HepG2 (cell line): ENCODE data around the gene OGFR. TPM values are rescaled to one million over a fixed set of nuclear protein-coding genes. Genes with fewer than 3 reads are reported as not detected.

Source experiments
- ATAC-seq: fragments of 200-7000 bp; cut with Tn5 transposase; 3 replicates; pipeline ENCODE4 v1.9.1; 2020; ENCODE audit warnings: mild to moderate bottlenecking, moderate library complexity
- BruUV-seq: library from RNA; stranded (reverse); fragments of 400-500 nt; replicated peaks from 2 replicates; lab custom pipeline; 2021; lab: Mats Ljungman, UMichigan
- CTCF ChIA-PET: fragments of 300-600 bp; formaldehyde crosslinking; extraction: SDS; loops from one replicate; lab custom pipeline; 2021; ENCODE audit warnings: low total read pairs, inconsistent platforms, low intra/inter-chr PET ratio; lab: Yijun Ruan, JAX
- POLR2A ChIA-PET: fragments of 350-600 bp; sonication (Branson Sonifier 250); formaldehyde crosslinking; loops from one replicate; lab custom pipeline; 2020; ENCODE audit warnings: antibody characterized with exemption, inconsistent platforms; lab: Yijun Ruan, JAX
- DNase-seq: peaks from one replicate; pipeline ENCODE4 v3.0.0-alpha.2; 2015; ENCODE audit warnings: low spot score
- FAIRE-seq: peaks from 3 replicates; lab custom pipeline; 2011; peaks lifted over from hg19 to GRCh38; lab: Jason Lieb, UNC
- H2AFZ ChIP-seq: one replicate; pipeline ENCODE4 v1.6.1; 2011; ENCODE audit warnings: low read length, inconsistent platforms
- H3K27ac ChIP-seq: fragments of 300-600 bp; 3 replicates; pipeline ENCODE4 v1.8.0; 2011; ENCODE audit warnings: mixed run types, mild to moderate bottlenecking, mixed read lengths, low read length, inconsistent platforms; ENCODE audit not compliant: insufficient read depth; ENCODE audit errors: extremely low read length
- H3K27me3 ChIP-seq, 2 experiments: fragments of 200-600 bp in 1 of 2; 2 replicates in 1 of 2; 3 replicates in 1 of 2; pipeline versions ENCODE4 v1.6.0 to v1.8.0; 2011; ENCODE audit warnings: low read length in 2 of 2, mild to moderate bottlenecking in 2 of 2, moderate library complexity in 2 of 2, inconsistent platforms in 1 of 2; ENCODE audit not compliant: insufficient read depth in 2 of 2, control insufficient read depth in 1 of 2
- H3K36me3 ChIP-seq, 2 experiments: fragments of 200-600 bp in 1 of 2; replicated peaks in 1 of 2; 2 replicates in 1 of 2; 3 replicates in 1 of 2; pipeline versions ENCODE4 v1.5.1 to v1.8.0; 2011; ENCODE audit warnings: low read length in 2 of 2, inconsistent platforms in 1 of 2; ENCODE audit not compliant: insufficient read depth in 2 of 2, control insufficient read depth in 1 of 2
- H3K4me1 ChIP-seq: 2 replicates; pipeline ENCODE4 v1.5.1; 2012; ENCODE audit warnings: low read length, inconsistent platforms; ENCODE audit not compliant: insufficient read depth
- H3K4me2 ChIP-seq: 2 replicates; pipeline ENCODE4 v1.6.0; 2011; ENCODE audit warnings: low read depth, low read length, inconsistent platforms
- H3K4me3 ChIP-seq, 3 experiments: fragments of 200-600 bp in 1 of 3; sonication (generic), shearing (Covaris generic) in 1 of 3; replicated peaks in 1 of 3; 2 replicates each; pipeline ENCODE4 v1.5.1; 2011 to 2016; ENCODE audit warnings: low read length in 3 of 3, inconsistent platforms in 2 of 3, low read depth in 2 of 3, mild to moderate bottlenecking in 2 of 3, control low read depth in 1 of 3, mixed read lengths in 1 of 3; ENCODE audit not compliant: insufficient read depth in 1 of 3
- H3K79me2 ChIP-seq: one replicate; pipeline ENCODE4 v1.6.1; 2011; ENCODE audit warnings: low read length, inconsistent platforms; ENCODE audit not compliant: insufficient read depth
- H3K9ac ChIP-seq: 2 replicates; pipeline ENCODE4 v1.6.0; 2011; ENCODE audit warnings: mild to moderate bottlenecking, low read depth, low read length, inconsistent platforms; ENCODE audit not compliant: insufficient read depth
- H3K9me3 ChIP-seq: 2 replicates; pipeline ENCODE4 v1.5.1; 2012; ENCODE audit warnings: mild to moderate bottlenecking, low read length
- H4K20me1 ChIP-seq: 2 replicates; pipeline ENCODE4 v1.6.0; 2011; ENCODE audit warnings: inconsistent platforms, mild to moderate bottlenecking, low read length, moderate library complexity; ENCODE audit not compliant: insufficient read depth
- JARID2 ChIP-seq: sonication (generic); formaldehyde crosslinking; IDR thresholded peaks from 2 replicates; pipeline ENCODE4 v1.8.1; 2023; ENCODE audit warnings: missing genetic modification reagents, inconsistent platforms; ENCODE audit not compliant: insufficient replicate concordance
- MATR3 ChIP-seq: sonication (generic); formaldehyde crosslinking; IDR thresholded peaks from 2 replicates; pipeline ENCODE4 v1.4.0; 2020; ENCODE audit warnings: missing genetic modification reagents
- MEIS2 ChIP-seq: sonication (generic); formaldehyde crosslinking; IDR thresholded peaks from 2 replicates; pipeline ENCODE4 v1.9.0; 2021; ENCODE audit warnings: mild to moderate bottlenecking, missing genetic modification reagents
- NR1H2 ChIP-seq: sonication (generic); formaldehyde crosslinking; IDR thresholded peaks from 2 replicates; pipeline ENCODE4 v1.8.1; 2022; ENCODE audit warnings: low read depth, missing genetic modification reagents, borderline replicate concordance
- POLR2G ChIP-seq: fragments of 200-400 bp; formaldehyde crosslinking; IDR thresholded peaks from 2 replicates; pipeline ENCODE4 v1.6.1; 2018; ENCODE audit warnings: mild to moderate bottlenecking, low read depth, low read length, moderate library complexity
- PRDM10 ChIP-seq: sonication (generic); formaldehyde crosslinking; IDR thresholded peaks from 2 replicates; pipeline ENCODE4 v1.4.0; 2020; ENCODE audit warnings: low read depth, missing genetic modification reagents
- ZNF138 ChIP-seq: sonication (generic); formaldehyde crosslinking; IDR thresholded peaks from 2 replicates; pipeline ENCODE4 v1.5.0; 2020; ENCODE audit warnings: mild to moderate bottlenecking, low read depth, missing genetic modification reagents
- WGBS: methylation state at CpG from one replicate; pipeline ENCODE4 v1.1.6; 2017; ENCODE audit warnings: low lambda C conversion rate; 5-methylcytosine and 5-hydroxymethylcytosine counted together
- in situ Hi-C: cut with HindIII; loops from 2 replicates; pipeline ENCODE4 v1.10.0; 2017; ENCODE audit warnings: low pct_unique_long_range_greater_than_20kb; ENCODE audit not compliant: extremely low pct_ligation_motif_present
- intact Hi-C: fragments of 100-400 bp; cut with micrococcal nuclease; formaldehyde crosslinking; loops from one replicate; pipeline ENCODE4 v1.10.0; 2022; ENCODE audit not compliant: unreplicated experiment
- polyA plus RNA-seq, 8 experiments: library from polyadenylated mRNA; depleted of rRNA in 3 of 8; stranded (reverse) in 7 of 8; unstranded in 1 of 8; fragments of >200 nt; fragmentation: Illumina TruSeq in 4 of 8; extraction: Trizol in 4 of 8; gene quantifications; 2 replicates each; pipeline versions ENCODE4 v1.2.1 to v1.2.3, GENCODE V29; 2011 to 2016; ENCODE audit warnings: low read depth in 4 of 8, missing spikeins in 1 of 8, mixed read lengths in 1 of 8; ENCODE audit not compliant: insufficient read depth in 1 of 8
- total RNA-seq, 5 experiments: library from RNA; depleted of rRNA; stranded (reverse); fragments of >200 nt; fragmentation: Illumina TruSeq; extraction: Trizol; gene quantifications; 2 replicates each; pipeline ENCODE4 v1.2.3, GENCODE V29; 2016; ENCODE audit warnings: low read depth in 1 of 5
- TF ChIP-seq, protein P1 (sequence below): sonication (generic); formaldehyde crosslinking; IDR thresholded peaks from 2 replicates; pipeline ENCODE4 v1.5.1; 2020; ENCODE audit warnings: missing genetic modification reagents, mild to moderate bottlenecking, borderline replicate concordance
- TF ChIP-seq, protein P2 (sequence below): sonication (generic); formaldehyde crosslinking; IDR thresholded peaks from 2 replicates; pipeline ENCODE4 v1.4.0; 2020; ENCODE audit warnings: missing genetic modification reagents
- TF ChIP-seq, protein P3 (sequence below): sonication (generic); formaldehyde crosslinking; IDR thresholded peaks from 2 replicates; pipeline ENCODE4 v1.5.0; 2020; ENCODE audit warnings: missing genetic modification reagents

Gene OGFR
- total and polyA plus RNA-seq, 2 of the 13 experiments (the other 11 are each of a cell fraction or from before 2014, with no cell fraction given), result 47.7 to 81.8 TPM

- H3K4me1 ChIP-seq, result peaks cover 37% of the 10 kb centered on the region
- no peaks in the 10 kb centered on the region for H3K79me2 ChIP-seq
- no TSS peak for BruUV-seq
- ATAC-seq (no peak), FAIRE-seq (no peak), DNase-seq (no peak)
- H3K36me3 ChIP-seq, result peaks cover 6 to 9% of the 10 kb centered on the region in 2 experiments; a peak in 3 of 5 replicates
- intact Hi-C loops, result no loop called here
- H3K27ac ChIP-seq, result no peak overlapping the region
- no peak overlapping the region for H3K4me3 ChIP-seq
- H3K4me2 ChIP-seq, result no peak overlapping the region
- in situ Hi-C loops, result no loop called here
- no peaks in the 10 kb centered on the region for H3K27me3 ChIP-seq
- no peak overlapping the region for H2AFZ ChIP-seq
- CTCF ChIA-PET, result no interaction called here
- WGBS, result 92% methylated on average over 19 of the region's 27 CpGs
- POLR2A ChIA-PET, result interaction anchor here (2.0 kb wide), 1 partner anchor 11 kb away, joined by 13 read pairs; no protein-coding TSS in a partner anchor
- no peak overlapping the region for H3K9ac ChIP-seq
- H4K20me1 ChIP-seq, result no peaks in the 10 kb centered on the region; the same call in 1 of the 2 replicates
- H3K9me3 ChIP-seq, result no peaks in the 10 kb centered on the region
- no peak for TF ChIP-seq MATR3
- no peak for TF ChIP-seq NR1H2 (CRISPR knock-in tag)
- no peak for TF ChIP-seq MEIS2 (CRISPR knock-in tag)
- TF ChIP-seq, protein P1, sequence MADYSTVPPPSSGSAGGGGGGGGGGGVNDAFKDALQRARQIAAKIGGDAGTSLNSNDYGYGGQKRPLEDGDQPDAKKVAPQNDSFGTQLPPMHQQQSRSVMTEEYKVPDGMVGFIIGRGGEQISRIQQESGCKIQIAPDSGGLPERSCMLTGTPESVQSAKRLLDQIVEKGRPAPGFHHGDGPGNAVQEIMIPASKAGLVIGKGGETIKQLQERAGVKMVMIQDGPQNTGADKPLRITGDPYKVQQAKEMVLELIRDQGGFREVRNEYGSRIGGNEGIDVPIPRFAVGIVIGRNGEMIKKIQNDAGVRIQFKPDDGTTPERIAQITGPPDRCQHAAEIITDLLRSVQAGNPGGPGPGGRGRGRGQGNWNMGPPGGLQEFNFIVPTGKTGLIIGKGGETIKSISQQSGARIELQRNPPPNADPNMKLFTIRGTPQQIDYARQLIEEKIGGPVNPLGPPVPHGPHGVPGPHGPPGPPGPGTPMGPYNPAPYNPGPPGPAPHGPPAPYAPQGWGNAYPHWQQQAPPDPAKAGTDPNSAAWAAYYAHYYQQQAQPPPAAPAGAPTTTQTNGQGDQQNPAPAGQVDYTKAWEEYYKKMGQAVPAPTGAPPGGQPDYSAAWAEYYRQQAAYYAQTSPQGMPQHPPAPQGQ, result no peak
- TF ChIP-seq, protein P2, sequence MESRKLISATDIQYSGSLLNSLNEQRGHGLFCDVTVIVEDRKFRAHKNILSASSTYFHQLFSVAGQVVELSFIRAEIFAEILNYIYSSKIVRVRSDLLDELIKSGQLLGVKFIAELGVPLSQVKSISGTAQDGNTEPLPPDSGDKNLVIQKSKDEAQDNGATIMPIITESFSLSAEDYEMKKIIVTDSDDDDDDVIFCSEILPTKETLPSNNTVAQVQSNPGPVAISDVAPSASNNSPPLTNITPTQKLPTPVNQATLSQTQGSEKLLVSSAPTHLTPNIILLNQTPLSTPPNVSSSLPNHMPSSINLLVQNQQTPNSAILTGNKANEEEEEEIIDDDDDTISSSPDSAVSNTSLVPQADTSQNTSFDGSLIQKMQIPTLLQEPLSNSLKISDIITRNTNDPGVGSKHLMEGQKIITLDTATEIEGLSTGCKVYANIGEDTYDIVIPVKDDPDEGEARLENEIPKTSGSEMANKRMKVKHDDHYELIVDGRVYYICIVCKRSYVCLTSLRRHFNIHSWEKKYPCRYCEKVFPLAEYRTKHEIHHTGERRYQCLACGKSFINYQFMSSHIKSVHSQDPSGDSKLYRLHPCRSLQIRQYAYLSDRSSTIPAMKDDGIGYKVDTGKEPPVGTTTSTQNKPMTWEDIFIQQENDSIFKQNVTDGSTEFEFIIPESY (CRISPR knock-in tag), result peak; percentile 46; the same call in 1 of the 2 replicates
- TF ChIP-seq POLR2G, result peak; percentile 42; the same call in 1 of the 2 replicates
- no peak for TF ChIP-seq ZNF138 (CRISPR knock-in tag)
- no peak for TF ChIP-seq JARID2 (CRISPR knock-in tag)
- no peak for TF ChIP-seq PRDM10
- TF ChIP-seq, protein P3, sequence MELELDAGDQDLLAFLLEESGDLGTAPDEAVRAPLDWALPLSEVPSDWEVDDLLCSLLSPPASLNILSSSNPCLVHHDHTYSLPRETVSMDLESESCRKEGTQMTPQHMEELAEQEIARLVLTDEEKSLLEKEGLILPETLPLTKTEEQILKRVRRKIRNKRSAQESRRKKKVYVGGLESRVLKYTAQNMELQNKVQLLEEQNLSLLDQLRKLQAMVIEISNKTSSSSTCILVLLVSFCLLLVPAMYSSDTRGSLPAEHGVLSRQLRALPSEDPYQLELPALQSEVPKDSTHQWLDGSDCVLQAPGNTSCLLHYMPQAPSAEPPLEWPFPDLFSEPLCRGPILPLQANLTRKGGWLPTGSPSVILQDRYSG (CRISPR knock-in tag), result no peak
These were observed 21.5 kb downstream of the OGFR start for GRCh38 chr20:62825986-62826645.
